ENCODE measurements around the gene USP6NL. TPM values are rescaled to one million over a fixed set of nuclear protein-coding genes. Genes with fewer than 3 reads are reported as not detected.

USP6NL gene
- total RNA-seq, 1 experiment from 2014 or later: 21.4 TPM

GRCh38 chr10:11407939-11408338 lies 203.5 kb downstream of the USP6NL start:
- ChIA-PET CTCF (interaction anchor here (0.6 kb wide), 1 partner anchor 19 kb away, joined by 4 read pairs; no protein-coding TSS in a partner anchor), POLR2A (no interaction called here)
- no peak for ATAC-seq
- Mint-ChIP-seq H3K9me3 (peaks cover 13% of the 10 kb centered on the region), H3K4me3 (no peak overlapping the region), H3K27me3 (ENCODE audit: low read depth) (no peaks in the 10 kb centered on the region), H3K4me1 (peaks cover 5% of the 10 kb centered on the region), H3K36me3 (no peaks in the 10 kb centered on the region), H3K27ac (no peak overlapping the region)
- TF ChIP-seq RELA (CRISPR knock-in tag; IDR thresholded peaks at IDR 0.05; ENCODE audit: borderline replicate concordance) (no peak), AFF4 (CRISPR knock-in tag; IDR thresholded peaks at IDR 0.05; ENCODE audit: borderline replicate concordance) (no peak), TP53 (CRISPR knock-in tag; IDR thresholded peaks at IDR 0.05) (no peak), IRF1 (CRISPR knock-in tag; IDR thresholded peaks at IDR 0.05) (no peak), ETV6 (CRISPR knock-in tag; IDR thresholded peaks at IDR 0.05) (no peak), E2F1 (CRISPR knock-in tag; IDR thresholded peaks at IDR 0.05) (no peak), ZNF532 (CRISPR knock-in tag; IDR thresholded peaks at IDR 0.05; ENCODE audit: borderline replicate concordance) (no peak), IRF2 (CRISPR knock-in tag; IDR thresholded peaks at IDR 0.05; ENCODE audit: borderline replicate concordance, low read depth) (no peak), E2F4 (CRISPR knock-in tag; IDR thresholded peaks at IDR 0.05; ENCODE audit: borderline replicate concordance, low read depth) (no peak), ZBTB43 (CRISPR knock-in tag; IDR thresholded peaks at IDR 0.05) (no peak), ZNF425 (CRISPR knock-in tag; conservative IDR thresholded peaks at IDR 0.05) (no peak), MXD4 (CRISPR knock-in tag; IDR thresholded peaks at IDR 0.05; ENCODE audit: borderline replicate concordance) (no peak), OVOL2 (CRISPR knock-in tag; IDR thresholded peaks at IDR 0.05; ENCODE audit: borderline replicate concordance) (no peak), ELF4 (CRISPR knock-in tag; IDR thresholded peaks at IDR 0.05; ENCODE audit: low read depth) (no peak)
- DNase-seq (ENCODE audit: low spot score): no peak
